ENCODE measurements around the gene CANX. TPM values are rescaled to one million over a fixed set of nuclear protein-coding genes. Genes with fewer than 3 reads are reported as not detected.

The CANX gene
- total RNA-seq, 4 donors from 2014 or later: 185 to 282 (median 240) TPM

GRCh38 chr5:179766021-179766725 lies 67.4 kb downstream of the CANX start:
- Histone ChIP-seq H3K36me3 (peaks cover 42% of the 10 kb centered on the region), H3K27ac (no peak overlapping the region), H3K9me3 (no peaks in the 10 kb centered on the region), H3K27me3 (no peaks in the 10 kb centered on the region), H3K4me1 (peaks cover 59% of the 10 kb centered on the region), H3K4me3 (no peak overlapping the region)
- 68% methylated on average over 10 of the region's 20 CpGs for WGBS
- TF ChIP-seq, protein P1, sequence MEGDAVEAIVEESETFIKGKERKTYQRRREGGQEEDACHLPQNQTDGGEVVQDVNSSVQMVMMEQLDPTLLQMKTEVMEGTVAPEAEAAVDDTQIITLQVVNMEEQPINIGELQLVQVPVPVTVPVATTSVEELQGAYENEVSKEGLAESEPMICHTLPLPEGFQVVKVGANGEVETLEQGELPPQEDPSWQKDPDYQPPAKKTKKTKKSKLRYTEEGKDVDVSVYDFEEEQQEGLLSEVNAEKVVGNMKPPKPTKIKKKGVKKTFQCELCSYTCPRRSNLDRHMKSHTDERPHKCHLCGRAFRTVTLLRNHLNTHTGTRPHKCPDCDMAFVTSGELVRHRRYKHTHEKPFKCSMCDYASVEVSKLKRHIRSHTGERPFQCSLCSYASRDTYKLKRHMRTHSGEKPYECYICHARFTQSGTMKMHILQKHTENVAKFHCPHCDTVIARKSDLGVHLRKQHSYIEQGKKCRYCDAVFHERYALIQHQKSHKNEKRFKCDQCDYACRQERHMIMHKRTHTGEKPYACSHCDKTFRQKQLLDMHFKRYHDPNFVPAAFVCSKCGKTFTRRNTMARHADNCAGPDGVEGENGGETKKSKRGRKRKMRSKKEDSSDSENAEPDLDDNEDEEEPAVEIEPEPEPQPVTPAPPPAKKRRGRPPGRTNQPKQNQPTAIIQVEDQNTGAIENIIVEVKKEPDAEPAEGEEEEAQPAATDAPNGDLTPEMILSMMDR (IDR thresholded peaks at IDR 0.05): no peak
- TF ChIP-seq POLR2AphosphoS5 (IDR thresholded peaks at IDR 0.05) (no peak), EP300 (IDR thresholded peaks at IDR 0.05) (no peak), POLR2A (IDR thresholded peaks at IDR 0.05) (no peak)
- no peak for DNase-seq (ENCODE audit: low spot score in 2 of 2)

DNA sequence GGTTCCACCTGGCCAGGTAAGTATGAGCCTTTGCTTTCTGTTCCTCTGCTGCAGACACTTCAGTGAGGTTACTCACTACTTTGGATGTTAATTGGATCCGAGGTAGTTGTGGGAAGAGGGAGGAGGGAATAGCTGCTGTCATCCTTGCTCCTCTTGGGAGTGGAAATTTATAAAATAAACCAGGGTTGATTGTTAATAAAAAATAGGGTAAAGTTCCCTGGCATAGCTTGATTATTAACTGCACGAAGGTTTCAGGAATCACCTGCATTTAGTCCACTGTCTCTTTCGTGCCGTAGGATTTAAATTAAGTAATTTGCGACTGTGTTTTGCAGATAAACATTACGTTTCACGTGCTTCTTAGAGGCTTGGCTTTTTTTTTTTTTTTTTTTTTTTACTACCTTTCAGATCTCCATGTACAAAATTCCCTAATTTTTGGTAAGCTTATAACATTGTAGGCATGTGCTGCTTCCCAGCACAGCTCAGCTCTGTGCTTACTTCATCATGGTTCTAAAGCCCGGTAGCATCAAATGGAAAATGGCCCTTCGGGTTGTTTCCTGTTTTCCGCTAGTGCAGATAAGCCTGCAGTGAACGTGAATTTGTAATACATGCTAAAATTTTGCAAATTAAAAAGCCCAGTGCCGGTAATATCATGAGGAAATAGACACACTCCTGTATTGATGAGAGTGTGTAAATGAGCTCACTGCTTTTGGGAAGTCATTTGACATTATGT lies 68.1 kb downstream of the CANX start:
- no peaks in the 10 kb centered on the region for H3K27me3 ChIP-seq
- H3K27ac ChIP-seq: no peak overlapping the region
- H3K36me3 ChIP-seq: peaks cover 49% of the 10 kb centered on the region
- TF ChIP-seq, protein P1 (IDR thresholded peaks at IDR 0.05): no peak
- no peak for TF ChIP-seq POLR2A (IDR thresholded peaks at IDR 0.05)
- no peak for TF ChIP-seq POLR2AphosphoS5 (IDR thresholded peaks at IDR 0.05)
- no peak for TF ChIP-seq EP300 (IDR thresholded peaks at IDR 0.05)
- 70% methylated on average over 12 of the region's 12 CpGs for WGBS
- H3K9me3 ChIP-seq: no peaks in the 10 kb centered on the region
- H3K4me3 ChIP-seq: no peak overlapping the region
- no peak for DNase-seq (ENCODE audit: low spot score in 2 of 2)
- H3K4me1 ChIP-seq: peaks cover 52% of the 10 kb centered on the region

GRCh38 chr5:179767496-179768100 lies 68.8 kb downstream of the CANX start:
- DNase-seq (ENCODE audit: low spot score in 2 of 2): no peak
- no peak for TF ChIP-seq POLR2A (IDR thresholded peaks at IDR 0.05)
- TF ChIP-seq, protein P1 (IDR thresholded peaks at IDR 0.05): no peak
- no peak for TF ChIP-seq POLR2AphosphoS5 (IDR thresholded peaks at IDR 0.05)
- no peak for TF ChIP-seq EP300 (IDR thresholded peaks at IDR 0.05)
- Histone ChIP-seq H3K27me3 (no peaks in the 10 kb centered on the region), H3K9me3 (no peaks in the 10 kb centered on the region), H3K4me1 (peaks cover 45% of the 10 kb centered on the region), H3K27ac (no peak overlapping the region), H3K36me3 (peaks cover 56% of the 10 kb centered on the region), H3K4me3 (no peak overlapping the region)
- 89% methylated on average over 9 of the region's 9 CpGs for WGBS

- peaks cover 65% of the 10 kb centered on the region for H3K36me3 ChIP-seq
Measured at GRCh38 chr5:179768326-179769085, 69.7 kb downstream of the CANX start.

More at GRCh38 chr5:179768326-179769085, 69.7 kb downstream of the CANX start:
- TF ChIP-seq, protein P1 (IDR thresholded peaks at IDR 0.05): no peak
- TF ChIP-seq EP300 (IDR thresholded peaks at IDR 0.05): no peak
- no peak for TF ChIP-seq POLR2AphosphoS5 (IDR thresholded peaks at IDR 0.05)
- TF ChIP-seq POLR2A (IDR thresholded peaks at IDR 0.05): no peak
- no peak for DNase-seq (ENCODE audit: low spot score in 2 of 2)
- H3K27ac ChIP-seq: no peak overlapping the region
- whole genome bisulfite sequencing: 91% methylated on average over 18 of the region's 18 CpGs
- H3K9me3 ChIP-seq: no peaks in the 10 kb centered on the region
- no peaks in the 10 kb centered on the region for H3K27me3 ChIP-seq
- H3K4me1 ChIP-seq: peaks cover 36% of the 10 kb centered on the region
- no peak overlapping the region for H3K4me3 ChIP-seq

All from suprapubic skin (tissue), 4 donors.